Measurements from ENCODE around the gene C1QTNF9. TPM values are rescaled to one million over a fixed set of nuclear protein-coding genes. Genes with fewer than 3 reads are reported as not detected.

The C1QTNF9 gene
- total and polyA plus RNA-seq, 2 donors (not counting 1 experiment from before 2014, with no cell fraction given), result not detected

GRCh38 chr13:24263632-24264031, 45.7 kb upstream of the C1QTNF9 start:
- Mint-ChIP-seq H3K9me3 (ENCODE audit: insufficient read depth) (no peaks in the 10 kb centered on the region), H3K27me3 (no peaks in the 10 kb centered on the region), H3K27ac (no peak overlapping the region), H3K4me3 (no peak overlapping the region), H3K4me1 (peaks cover 38% of the 10 kb centered on the region)
- DNase-seq (no peak), ATAC-seq (ENCODE audit: low read depth) (no peak)
- POLR2A ChIA-PET, result no interaction called here
- WGBS (ENCODE audit: insufficient coverage), result 95% methylated on average over 4 of the region's 4 CpGs
- peaks cover 10% of the 10 kb centered on the region for H3K79me2 ChIP-seq (ENCODE audit: control insufficient read depth, insufficient read depth, low read length)
- no peaks in the 10 kb centered on the region for H3K9me3 ChIP-seq (ENCODE audit: control extremely low read depth in 1 of 3, control insufficient read depth in 2 of 3, insufficient read depth in 1 of 3, low read length in 2 of 3)
- intact Hi-C loops (cut with micrococcal nuclease), result no loop called here
- no peaks in the 10 kb centered on the region for H3K27me3 ChIP-seq (replicated peaks in 1 of 4; ENCODE audit: control extremely low read depth in 1 of 4, control insufficient read depth in 3 of 4, insufficient read depth in 4 of 4, low read length in 3 of 4)
- H3K4me1 ChIP-seq (ENCODE audit: control insufficient read depth in 2 of 2, insufficient read depth in 2 of 2, low read length in 2 of 2), result peaks cover 20 to 25% of the 10 kb centered on the region in 2 donors
- no peaks in the 10 kb centered on the region for H4K20me1 ChIP-seq (ENCODE audit: control insufficient read depth, insufficient read depth, low read length, poor library complexity, severe bottlenecking)
- no peak overlapping the region for H3K4me3 ChIP-seq (ENCODE audit: control extremely low read depth in 1 of 5, extremely low read depth in 1 of 5, insufficient read depth in 1 of 5, low read depth in 2 of 5, low read length in 4 of 5)
- TF ChIP-seq, protein P1, sequence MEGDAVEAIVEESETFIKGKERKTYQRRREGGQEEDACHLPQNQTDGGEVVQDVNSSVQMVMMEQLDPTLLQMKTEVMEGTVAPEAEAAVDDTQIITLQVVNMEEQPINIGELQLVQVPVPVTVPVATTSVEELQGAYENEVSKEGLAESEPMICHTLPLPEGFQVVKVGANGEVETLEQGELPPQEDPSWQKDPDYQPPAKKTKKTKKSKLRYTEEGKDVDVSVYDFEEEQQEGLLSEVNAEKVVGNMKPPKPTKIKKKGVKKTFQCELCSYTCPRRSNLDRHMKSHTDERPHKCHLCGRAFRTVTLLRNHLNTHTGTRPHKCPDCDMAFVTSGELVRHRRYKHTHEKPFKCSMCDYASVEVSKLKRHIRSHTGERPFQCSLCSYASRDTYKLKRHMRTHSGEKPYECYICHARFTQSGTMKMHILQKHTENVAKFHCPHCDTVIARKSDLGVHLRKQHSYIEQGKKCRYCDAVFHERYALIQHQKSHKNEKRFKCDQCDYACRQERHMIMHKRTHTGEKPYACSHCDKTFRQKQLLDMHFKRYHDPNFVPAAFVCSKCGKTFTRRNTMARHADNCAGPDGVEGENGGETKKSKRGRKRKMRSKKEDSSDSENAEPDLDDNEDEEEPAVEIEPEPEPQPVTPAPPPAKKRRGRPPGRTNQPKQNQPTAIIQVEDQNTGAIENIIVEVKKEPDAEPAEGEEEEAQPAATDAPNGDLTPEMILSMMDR (IDR thresholded peaks at IDR 0.05), result no peak
- no peak for TF ChIP-seq EZH2 (IDR thresholded peaks at IDR 0.05; ENCODE audit: borderline replicate concordance, insufficient read depth, low read depth, low read length, poor library complexity, severe bottlenecking)
- no peak overlapping the region for H3K9ac ChIP-seq (ENCODE audit: low read length)
- H3K4me2 ChIP-seq (replicated peaks; ENCODE audit: low read depth, low read length, poor library complexity, severe bottlenecking), result no peak overlapping the region
- H2AFZ ChIP-seq (ENCODE audit: insufficient read depth, low read depth, low read length, poor library complexity, severe bottlenecking), result peak overlapping the region; percentile 25
- H3K27ac ChIP-seq (ENCODE audit: low read length in 2 of 2), result no peak overlapping the region
- CTCF ChIA-PET, result interaction anchor here (1.0 kb wide), 1 partner anchor 11 kb away, joined by 3 read pairs; no protein-coding TSS in a partner anchor
- no peaks in the 10 kb centered on the region for H3K36me3 ChIP-seq (replicated peaks in 1 of 2; ENCODE audit: control extremely low read depth in 1 of 2, control insufficient read depth in 1 of 2, extremely low read depth in 1 of 2, insufficient read depth in 2 of 2, low read length in 1 of 2)

GRCh38 chr13:24264976-24265375, 44.4 kb upstream of the C1QTNF9 start:
- peaks cover 17% of the 10 kb centered on the region for H3K79me2 ChIP-seq (ENCODE audit: control insufficient read depth, insufficient read depth, low read length)
- peaks cover 39% of the 10 kb centered on the region for H3K4me1 Mint-ChIP-seq
- no peak overlapping the region for H3K4me3 Mint-ChIP-seq
- H3K9me3 ChIP-seq (ENCODE audit: control extremely low read depth in 1 of 3, control insufficient read depth in 2 of 3, insufficient read depth in 1 of 3, low read length in 2 of 3), result no peaks in the 10 kb centered on the region
- 40% methylated on average over 8 of the region's 8 CpGs for WGBS (ENCODE audit: insufficient coverage)
- ChIA-PET CTCF (no interaction called here), POLR2A (no interaction called here)
- peak; percentile 90 for ATAC-seq (ENCODE audit: low read depth)
- TF ChIP-seq, protein P1 (IDR thresholded peaks at IDR 0.05), result no peak
- TF ChIP-seq EZH2 (IDR thresholded peaks at IDR 0.05; ENCODE audit: borderline replicate concordance, insufficient read depth, low read depth, low read length, poor library complexity, severe bottlenecking), result no peak
- H3K27me3 Mint-ChIP-seq, result no peaks in the 10 kb centered on the region
- H3K9me3 Mint-ChIP-seq (ENCODE audit: insufficient read depth), result no peaks in the 10 kb centered on the region
- peak overlapping the region; percentile 60 for H3K27ac Mint-ChIP-seq
- H3K4me1 ChIP-seq (ENCODE audit: control insufficient read depth in 2 of 2, insufficient read depth in 2 of 2, low read length in 2 of 2), result peaks cover 20 to 25% of the 10 kb centered on the region in 2 donors
- no peak overlapping the region for H3K27ac ChIP-seq (ENCODE audit: low read length in 2 of 2)
- no peak overlapping the region for H3K4me3 ChIP-seq (ENCODE audit: control extremely low read depth in 1 of 5, extremely low read depth in 1 of 5, insufficient read depth in 1 of 5, low read depth in 2 of 5, low read length in 4 of 5)
- no peaks in the 10 kb centered on the region for H4K20me1 ChIP-seq (ENCODE audit: control insufficient read depth, insufficient read depth, low read length, poor library complexity, severe bottlenecking)
- no peaks in the 10 kb centered on the region for H3K27me3 ChIP-seq (replicated peaks in 1 of 4; ENCODE audit: control extremely low read depth in 1 of 4, control insufficient read depth in 3 of 4, insufficient read depth in 4 of 4, low read length in 3 of 4)
- peak overlapping the region; percentile 32 for H3K4me2 ChIP-seq (replicated peaks; ENCODE audit: low read depth, low read length, poor library complexity, severe bottlenecking)
- DNase-seq, result peak; percentile 47
- H3K9ac ChIP-seq (ENCODE audit: low read length), result no peak overlapping the region
- peak overlapping the region; percentile 73 for H2AFZ ChIP-seq (ENCODE audit: insufficient read depth, low read depth, low read length, poor library complexity, severe bottlenecking)
- H3K36me3 ChIP-seq (replicated peaks in 1 of 2; ENCODE audit: control extremely low read depth in 1 of 2, control insufficient read depth in 1 of 2, extremely low read depth in 1 of 2, insufficient read depth in 2 of 2, low read length in 1 of 2), result no peaks in the 10 kb centered on the region
- intact Hi-C loops (cut with micrococcal nuclease), result no loop called here
